Activated gamma-delta T cell treated with anti-CD3 and anti-CD28 coated beads, Interleukin-2, amount 50 U/mL, for 16 hours (primary cell): ENCODE results near the gene DYSF.
"Not testable (repeated sequence)": the region's sequence is repeated elsewhere in the genome, so short reads cannot be mapped to it uniquely, and the experiment has no call there.

Experiments
- DNase-seq: peaks from one replicate; pipeline ENCODE4 v3.0.0-alpha.2; 2020; ENCODE audit warnings: low read depth

DYSF gene

DNA sequence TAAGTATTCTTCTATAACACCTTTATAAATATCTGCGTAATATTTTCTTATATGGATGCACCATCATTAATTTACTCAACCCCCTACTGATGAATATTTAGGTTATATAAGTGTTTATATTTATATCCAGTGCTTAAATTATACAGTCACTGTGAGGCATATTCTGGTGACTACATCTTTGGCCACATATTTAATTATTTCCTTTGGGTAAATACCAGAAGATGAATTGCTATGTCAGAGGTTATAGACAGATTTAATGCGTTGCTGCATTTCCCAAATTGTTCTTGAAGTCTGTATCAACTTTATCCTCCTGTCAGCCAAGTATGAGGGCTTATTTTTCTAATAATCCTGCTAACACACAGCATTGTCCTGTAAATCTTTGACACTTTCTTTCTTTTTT lies 18.7 kb downstream of the DYSF start:
- DNase-seq: no peak

DNA sequence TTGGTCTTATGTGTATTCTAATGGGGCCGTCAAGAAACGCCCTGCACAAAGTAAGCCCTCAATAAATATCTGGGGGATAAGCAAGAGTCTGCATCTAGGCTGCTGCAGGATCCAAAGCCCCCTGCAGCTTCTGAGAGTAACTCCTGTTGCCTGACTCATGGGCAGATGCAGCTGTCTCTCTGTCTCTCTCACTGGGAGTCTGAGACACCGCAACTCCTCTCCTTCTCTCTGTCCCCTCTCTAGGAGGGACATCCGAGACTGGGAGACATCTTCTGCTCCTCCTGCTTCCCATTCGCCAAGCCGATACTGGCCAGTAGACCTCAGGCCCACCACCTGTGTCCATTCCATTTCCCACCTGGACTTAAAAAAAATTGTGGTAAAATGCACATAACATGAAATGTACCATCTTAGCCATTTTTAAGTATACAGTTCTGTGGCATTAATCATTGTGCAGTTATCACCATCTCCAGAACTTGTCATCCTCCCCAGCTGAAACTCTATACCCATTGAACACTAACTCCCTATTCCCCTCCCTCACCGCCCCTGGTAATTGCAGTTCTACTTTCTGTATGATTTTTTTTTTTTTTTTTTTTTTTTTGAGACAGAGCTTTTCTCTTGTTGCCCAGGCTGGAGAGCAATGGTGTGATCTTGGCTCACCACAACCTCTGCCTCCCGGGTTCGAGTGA lies 20.1 kb downstream of the DYSF start:
- no peak for DNase-seq

DNA sequence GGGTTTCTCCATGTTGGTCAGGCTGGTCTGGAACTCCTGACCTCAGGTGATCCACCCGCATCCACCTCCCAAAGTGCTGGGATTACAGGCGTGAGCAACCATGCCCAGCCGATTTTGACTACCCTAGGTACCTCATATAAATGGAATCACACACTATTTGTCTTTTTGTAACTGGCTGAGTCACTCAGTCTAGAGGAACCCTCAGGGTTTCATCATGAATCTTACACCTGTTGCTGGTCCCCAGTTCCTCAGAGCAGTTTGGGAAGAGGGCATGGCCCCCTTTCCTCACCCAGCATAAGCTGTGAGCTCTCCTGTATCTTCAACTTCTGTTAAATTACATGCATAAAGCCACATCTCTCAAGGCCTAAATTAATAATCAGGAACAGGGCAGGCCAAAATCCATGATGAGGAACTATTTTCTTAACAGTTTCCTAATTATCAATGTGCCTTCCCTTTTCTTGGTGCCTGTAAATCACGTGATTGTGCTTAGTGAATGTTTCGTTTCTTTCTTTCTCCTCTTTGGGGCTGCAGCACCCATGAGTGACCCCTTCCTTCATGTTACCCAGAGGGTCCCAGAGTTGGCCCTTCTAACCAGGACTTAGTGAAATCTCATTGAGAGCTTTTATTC lies 20.9 kb downstream of the DYSF start:
- no peak for DNase-seq

DNA sequence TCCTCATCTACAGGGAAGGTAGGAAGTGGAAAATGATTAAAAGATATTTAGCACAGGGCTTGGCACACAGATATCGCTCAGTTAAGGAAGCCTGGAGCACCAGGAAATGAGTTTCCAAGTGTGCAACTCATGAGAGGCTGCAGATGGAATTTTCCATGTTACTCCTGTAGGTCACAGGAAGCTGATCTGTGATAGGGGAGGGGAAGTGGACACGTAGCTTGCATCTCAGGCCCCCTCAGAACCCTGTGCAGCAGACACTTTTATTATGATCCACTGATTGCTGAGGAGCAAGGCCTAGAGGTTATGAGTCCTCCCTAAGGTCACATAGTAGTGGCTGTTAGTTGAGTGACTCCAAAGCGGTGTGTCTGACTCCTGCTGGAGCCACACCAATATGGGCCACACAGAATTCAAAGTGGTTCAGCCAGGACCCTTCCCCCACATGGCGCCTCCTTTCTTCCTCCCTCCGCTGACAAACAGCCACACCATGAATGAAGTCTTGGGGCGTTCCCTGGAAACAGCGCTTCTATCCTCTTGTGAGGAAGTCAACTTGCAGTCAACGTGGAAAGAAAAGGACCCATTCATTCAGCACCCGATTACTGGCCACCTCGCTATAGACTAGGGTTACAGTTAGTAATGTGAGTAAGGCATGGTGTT lies 21.5 kb downstream of the DYSF start:
- no peak for DNase-seq

DNA sequence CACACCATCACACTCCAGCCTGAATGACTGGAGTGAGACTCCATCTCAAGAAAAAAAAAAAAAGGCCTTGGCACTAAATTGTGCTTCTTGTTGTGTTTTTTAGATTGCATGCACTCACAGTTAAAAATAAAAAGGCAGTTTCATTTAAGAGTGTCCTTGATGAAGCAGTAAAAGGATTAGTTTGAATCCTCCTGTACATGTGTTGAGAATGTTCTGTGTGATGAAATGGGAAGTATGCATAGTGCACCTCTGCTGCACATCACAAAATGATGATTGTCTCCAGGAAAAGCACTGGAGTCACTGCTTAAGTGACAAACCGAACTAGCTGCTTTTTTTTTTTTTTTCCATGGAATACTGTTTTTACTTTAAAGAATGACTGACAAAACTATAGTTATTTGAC lies 23.1 kb downstream of the DYSF start:
- DNase-seq: no peak

DNA sequence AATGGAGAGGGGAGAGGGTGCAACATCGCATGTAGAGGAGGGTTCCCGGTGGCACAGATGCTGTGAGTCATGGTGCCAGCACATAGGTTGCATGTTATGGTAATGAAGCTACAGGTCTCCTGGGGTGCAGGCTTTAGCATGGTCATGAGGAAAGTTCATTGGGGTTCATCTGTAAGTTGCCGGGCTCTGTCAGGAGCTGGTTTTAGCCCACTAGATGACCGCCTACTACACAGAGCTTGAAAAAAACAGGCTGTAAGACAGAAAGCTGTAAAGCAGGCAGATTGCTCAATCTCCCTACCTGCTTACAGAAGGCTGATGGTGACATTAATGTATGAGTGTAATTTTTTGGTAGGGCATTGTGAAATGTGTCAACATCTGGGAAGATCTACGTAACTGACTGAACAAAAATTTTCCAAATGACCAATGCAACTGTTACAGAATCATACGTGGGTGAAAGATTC lies 23.9 kb downstream of the DYSF start:
- no peak for DNase-seq

DNA sequence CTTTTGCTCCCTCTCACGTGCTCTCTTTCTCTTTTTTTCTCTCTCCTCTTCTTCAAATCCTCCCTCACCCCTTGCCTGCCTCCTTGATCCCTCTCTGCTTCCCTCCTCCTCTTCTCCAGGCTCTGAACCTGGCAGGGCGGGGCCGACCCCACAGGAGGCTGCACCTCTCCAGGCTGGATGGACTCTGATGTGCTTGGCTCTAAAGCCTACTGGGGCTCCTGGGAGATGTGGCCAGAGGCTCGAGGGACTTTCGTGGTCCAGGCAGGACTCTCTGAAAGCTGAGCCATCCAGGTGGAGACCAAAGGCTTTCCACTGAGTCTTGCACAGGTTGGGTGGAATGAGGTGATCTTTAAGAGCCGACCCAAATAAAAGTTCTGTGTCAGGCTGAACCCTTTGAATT lies 25.4 kb downstream of the DYSF start:
- no peak for DNase-seq

DNA sequence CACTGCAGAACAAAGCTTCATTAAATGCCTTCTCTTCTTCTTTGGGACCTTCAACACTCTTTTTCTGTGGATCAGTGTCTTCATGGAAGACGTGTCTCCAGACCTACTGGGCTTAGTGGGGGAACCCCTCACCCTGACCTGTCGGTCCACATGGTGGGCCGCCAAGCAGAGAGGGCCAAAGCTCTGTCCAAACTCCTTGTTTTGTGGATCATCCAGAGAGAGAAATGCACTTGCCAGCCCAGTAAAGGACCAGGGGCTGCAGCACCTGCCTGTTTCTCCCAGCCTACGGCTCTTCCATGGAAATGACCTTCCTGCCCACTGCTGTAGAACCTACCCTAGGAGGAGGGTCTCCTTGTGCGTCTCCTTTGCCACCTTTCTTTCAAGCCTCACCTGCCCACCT lies 25.9 kb downstream of the DYSF start:
- no peak for DNase-seq

DNA sequence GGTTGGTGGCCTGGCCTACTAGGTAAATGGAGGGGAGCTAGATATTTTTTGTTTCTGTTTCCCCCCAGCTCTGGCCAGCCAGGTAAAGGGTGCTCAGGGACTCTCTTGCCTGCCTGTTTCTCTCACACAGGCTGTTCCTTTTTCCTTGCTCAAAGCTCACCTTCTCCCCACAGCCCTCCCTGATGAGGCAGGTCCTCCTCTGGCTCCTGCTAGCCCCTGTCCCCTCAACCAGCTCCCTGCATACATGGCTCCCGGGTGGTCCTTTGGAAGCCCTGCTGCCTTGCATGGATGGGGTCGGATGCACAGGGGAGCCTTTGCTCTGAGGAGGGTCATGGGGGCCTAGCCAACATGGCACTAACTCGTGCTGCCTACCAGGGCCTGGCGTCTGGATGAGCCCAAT lies 27.8 kb downstream of the DYSF start:
- DNase-seq: no peak

DNA sequence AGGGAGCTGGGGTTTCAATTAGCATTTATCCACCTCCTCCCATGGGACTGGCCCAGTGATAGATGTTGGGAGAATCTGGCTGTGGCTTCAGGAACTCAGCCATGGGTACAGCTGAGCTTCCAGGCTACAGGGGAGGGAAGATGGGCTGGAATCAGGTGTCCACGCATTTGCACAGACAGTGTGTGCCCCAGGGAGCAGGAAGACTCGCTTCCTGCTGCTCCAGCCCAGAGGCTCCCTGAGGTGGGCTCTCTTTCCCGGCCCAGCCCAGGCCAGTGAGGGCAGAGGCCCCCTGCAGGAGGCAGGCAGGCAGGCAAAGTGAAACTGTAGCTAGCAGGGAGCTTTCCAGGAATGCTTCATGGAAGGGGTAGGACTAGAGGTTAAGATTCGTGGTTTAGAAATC lies 28.7 kb downstream of the DYSF start:
- no peak for DNase-seq

DNA sequence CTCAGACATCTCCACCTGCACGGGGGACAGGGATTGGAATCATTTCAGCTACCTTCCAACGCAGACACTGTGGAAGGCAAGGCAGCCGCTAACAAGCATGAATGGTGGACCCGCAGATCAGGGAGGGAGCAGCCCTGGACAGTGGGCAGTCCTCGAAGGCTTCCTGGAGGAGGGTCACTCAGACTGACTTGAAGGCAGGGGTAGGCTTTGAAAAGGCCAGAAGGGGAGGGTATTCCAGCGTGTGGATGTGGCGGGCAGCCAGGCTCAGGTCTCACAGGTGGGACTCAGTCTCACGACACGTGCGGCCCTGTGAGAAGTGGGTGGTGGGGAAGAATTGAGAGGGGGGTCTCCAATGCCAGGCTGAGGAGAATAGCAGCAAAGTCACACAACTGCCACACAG lies 29.9 kb downstream of the DYSF start:
- DNase-seq: no peak

DNA sequence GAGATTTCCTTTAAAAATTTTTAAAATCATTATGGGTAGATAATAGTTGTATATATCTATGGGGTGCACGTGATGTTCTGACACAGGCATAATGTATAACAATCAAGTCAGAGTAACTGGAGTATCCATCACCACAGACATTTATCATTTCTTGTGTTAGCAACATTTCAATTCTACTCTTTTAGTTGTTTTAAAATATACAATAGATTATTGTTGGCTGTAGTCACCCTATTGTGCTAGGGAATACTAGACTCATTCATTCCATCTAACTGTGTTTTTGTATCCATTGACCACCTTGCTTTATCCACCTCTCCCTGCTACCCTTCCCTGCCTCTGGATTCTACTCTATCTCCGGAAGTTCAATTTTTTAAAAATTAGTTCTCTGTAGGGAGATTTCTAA lies 31.0 kb downstream of the DYSF start:
- no peak for DNase-seq

DNA sequence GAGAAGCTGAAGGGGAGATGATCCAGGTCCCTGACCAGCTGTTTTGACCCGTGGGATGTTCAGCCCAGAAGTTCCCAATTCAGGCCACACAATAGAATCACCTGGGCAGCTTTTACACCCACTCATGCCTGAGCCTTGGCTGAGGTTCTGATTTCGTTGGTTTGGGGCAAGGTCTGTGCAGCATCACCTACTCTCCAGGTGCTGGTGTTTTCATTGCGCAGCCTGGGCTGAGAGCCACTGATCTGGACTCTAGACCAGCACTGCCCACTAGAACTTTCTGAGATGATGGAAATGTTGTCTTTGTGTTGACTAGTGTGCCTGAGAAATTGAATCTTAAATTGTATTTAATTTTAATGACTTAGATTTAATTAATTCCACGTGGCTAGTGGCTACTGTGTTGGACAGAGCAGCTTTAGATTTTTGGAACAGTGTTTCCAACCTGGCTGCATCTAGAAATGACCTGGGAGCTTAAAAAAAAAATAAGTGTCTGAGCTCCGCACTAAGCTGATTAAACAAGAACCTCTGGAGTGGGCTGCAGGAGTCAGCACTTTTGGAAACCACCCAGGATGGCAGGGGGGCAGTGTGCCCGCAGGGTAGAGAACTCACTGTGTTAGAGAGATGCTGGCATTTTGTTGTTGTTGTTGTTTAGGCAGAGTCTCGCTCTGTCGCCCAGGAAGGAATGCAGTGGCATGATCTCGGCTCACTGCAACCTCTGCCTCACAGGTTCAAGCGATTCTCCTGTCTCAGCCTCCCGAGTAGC lies 33.7 kb downstream of the DYSF start:
- no peak for DNase-seq

DNA sequence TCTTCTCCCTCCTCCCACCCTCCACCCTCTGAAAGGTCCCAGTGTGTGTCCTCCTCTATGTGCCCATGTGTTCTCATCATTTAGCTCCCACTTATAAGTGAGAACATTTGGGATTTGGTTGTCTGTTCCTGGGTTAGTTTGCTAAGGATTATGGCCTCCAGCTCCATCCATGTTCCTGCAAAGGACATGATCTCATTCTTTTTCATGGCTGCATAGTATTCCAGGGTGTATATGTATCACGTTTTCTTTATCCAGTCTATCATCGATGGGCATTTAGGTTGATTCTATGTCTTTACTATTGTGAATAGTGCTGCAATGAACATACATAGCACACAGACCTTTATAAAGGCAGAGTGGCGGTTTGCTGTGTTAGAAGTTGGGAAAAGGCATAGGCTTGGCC lies 38.2 kb downstream of the DYSF start:
- DNase-seq: not testable (repeated sequence)

DNA sequence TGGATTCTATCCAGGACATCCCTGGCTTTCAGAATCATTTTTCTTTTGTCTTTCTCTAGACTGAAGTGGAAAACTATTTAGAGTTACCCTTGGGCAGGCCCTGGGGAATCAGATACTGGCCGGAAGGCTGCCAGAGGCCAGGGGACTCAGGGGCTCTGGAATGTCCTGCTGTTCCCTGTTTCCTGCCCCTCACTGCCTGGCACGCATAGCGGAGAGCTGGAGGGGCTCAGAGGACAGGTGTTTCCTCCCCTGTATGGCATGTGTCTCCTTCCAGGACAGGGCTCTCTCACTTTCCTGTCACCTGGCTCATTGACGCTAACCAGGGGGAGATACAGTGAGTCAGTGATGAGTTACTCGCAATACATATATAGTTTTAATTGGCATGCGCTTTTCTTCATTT lies 38.8 kb downstream of the DYSF start:
- no peak for DNase-seq

DNA sequence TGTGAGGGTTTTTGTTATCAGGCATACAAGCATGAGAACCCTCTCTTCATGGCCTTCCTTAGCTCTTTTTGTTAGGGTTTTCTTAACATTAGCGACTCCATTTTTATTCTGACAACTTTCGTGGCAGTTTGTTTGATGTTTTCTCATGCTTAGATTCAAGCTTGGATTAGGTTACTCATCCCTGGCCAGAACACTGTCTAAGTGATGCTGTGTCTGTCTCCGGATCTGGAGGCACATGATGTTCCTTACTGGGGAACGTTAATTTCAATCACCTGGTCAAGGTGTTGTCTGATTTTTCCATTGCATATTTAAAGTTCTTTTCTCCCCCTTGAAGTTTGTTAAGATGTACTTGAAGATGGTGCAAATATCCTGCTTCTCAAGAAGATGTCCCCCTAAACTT lies 40.7 kb downstream of the DYSF start:
- DNase-seq: no peak

DNA sequence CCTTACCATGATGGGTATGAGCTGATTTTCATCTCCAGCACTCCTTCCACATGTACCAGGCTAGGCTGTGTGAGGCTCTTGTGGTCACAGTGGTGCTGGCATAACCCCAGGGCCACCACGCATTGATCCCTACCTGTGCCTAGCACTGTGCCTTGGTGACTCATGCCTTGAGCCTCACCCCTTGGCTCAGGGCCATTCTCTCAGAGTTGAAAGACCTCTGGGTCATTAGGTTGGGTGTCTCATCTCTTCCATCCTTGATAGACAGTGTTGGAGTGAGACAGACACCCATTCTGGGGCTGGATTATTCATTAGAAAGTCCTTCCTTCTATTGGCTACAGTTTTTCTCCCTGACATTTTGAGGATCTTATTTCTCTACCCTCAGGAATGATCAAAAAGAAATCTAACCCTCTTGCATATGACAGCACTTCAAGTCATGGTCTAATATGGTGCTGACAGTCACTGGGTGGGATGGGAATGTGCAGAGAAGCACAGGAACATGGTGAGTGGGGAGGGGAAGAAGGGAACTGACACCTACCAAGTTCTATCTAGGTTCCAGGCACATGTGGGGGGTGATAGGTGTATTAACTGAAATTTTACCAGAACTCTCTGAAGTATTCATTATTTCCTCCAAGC lies 41.3 kb downstream of the DYSF start:
- no peak for DNase-seq

DNA sequence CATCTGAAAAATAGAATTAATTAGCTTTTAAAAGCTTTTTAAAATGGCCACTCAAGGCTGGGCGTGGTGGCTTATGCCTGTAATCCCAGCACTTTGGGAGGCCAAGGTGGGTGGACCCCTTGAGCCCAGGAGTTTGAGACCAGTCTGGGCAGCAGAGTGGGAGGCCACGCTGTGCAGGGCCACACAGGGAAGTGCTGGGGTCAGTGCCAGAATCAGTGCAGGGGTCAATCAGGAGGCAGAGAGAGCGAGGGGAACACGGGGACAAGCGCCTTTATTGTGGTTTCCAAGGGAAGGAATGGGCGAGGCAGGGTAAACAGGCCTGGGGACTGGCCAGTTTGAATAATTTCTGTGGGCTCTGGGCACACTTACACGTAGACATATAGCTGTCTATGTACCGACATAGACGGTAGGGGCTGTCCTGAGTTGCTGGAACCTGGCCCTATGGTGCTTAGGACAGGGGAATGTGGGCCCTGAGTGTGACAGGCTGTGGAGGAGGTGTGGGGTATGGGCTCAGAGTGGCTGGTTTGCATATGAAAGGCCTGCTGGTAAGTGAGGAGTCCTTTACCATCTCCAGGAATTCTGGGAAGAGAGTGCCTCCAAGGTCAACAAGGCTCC lies 42.9 kb downstream of the DYSF start:
- no peak for DNase-seq

DNA sequence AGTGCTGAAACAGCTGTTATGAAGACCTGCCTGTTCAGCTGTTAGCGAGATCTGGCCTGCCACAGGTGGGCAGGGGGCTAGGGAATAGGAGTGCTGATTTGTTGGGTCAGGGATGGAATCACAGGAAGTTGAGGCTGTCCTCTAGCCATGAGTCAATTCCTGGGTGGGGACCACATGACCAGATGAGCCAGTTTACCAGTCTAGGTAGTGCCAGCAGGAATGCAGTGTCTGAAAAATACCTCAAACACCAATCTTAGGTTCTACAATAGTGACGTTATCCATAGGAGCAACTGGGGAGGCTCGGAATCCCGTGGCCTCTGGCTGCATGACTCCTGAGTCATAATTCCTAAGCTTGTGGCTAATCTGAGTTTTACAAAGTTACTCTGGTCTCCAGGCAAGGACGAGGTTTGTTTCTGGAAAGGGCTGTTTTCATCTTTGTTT lies 44.9 kb downstream of the DYSF start:
- no peak for DNase-seq

DNA sequence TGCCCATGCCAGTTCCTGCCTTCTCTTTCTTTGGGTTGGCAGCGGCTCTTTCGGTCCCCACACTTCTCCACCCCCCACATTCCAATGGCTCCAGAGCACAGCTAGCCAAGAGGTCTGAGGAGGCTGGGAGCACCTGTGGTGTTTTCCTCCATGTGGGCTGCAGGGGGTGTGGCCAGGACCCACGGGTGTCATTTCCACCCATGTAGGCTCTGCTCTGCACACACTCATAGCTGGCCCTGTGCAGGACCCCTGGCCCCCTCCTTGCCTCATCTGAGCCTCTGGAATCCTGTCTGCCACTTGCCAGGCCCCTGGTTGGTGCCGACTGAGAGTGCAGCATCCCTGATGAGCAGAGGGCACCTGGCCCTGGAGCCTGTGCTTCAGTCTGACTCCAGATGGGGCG lies 46.3 kb downstream of the DYSF start:
- no peak for DNase-seq

DNA sequence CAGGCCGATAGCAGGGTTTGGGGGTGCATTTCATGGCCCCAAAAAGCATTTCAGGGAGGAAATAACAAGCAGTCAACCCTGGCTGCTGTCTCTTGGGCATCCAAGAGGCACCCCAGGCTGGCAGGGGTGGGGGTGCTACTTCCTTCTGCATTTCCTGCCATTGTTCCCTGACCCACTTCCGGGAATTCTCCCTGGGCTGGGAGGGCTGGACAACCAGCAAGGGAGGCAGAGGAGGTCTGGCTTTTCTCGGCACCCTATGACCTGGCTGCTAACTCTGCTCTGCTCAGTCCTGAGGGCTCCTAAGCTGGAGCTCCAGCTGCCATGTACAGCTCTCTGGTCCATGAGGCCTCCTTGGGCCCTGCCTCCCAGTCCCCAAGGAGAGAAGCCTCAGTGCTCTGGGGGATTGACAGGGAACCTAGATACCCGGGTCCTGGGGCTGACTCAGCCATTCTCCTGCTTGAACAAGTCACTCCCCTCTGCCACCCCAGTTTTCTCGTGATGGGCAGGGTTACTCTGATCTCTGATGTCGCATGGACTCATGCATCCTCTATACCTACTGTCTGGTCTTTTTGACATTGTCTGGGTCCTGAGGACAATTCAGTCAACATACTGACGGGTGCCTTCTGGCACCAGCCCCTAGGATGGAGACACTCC lies 47.2 kb downstream of the DYSF start:
- no peak for DNase-seq
